Measurements from ENCODE around the gene OR8H2. TPM values are rescaled to one million over a fixed set of nuclear protein-coding genes. Genes with fewer than 3 reads are reported as not detected.
"Not testable (repeated sequence)": the region's sequence is repeated elsewhere in the genome, so short reads cannot be mapped to it uniquely, and the experiment has no call there.

The OR8H2 gene
- total and polyA plus RNA-seq, 2 donors (not counting 3 experiments of a cell fraction or from before 2014, with no cell fraction given): not detected

DNA sequence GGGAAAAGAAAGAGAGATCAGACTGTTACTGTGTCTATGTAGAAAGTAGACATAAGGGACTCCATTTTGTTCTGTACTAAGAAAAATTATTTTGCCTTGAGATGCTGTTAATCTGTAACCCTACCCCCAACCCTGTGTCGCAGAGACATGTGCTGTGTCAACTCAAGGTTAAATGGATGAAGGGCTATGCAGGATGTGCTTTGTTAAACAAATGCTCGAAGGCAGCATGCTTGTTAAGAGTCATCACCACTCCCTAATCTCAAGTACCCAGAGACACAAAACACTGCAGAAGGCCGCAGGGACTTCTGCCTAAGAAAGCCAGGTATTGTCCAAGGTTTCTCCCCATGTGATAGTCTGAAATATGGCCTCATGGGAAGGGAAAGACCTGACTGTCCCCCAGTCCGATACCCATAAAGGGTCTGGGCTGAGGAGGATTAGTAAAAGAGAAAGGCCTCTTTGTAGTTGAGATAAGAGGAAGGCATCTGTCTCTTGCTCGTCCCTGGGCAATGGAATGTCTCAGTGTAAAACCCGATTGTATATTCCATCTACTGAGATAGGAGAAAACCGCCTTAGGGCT lies 45.7 kb upstream of the OR8H2 start:
- H3K4me1 ChIP-seq (ENCODE audit: control insufficient read depth, extremely low read depth, insufficient read depth, low read length); H3K9me1 ChIP-seq (replicated peaks; ENCODE audit: control insufficient read depth, extremely low read depth, insufficient read depth, low read length); POLR2A ChIA-PET; H4K20me1 ChIP-seq (replicated peaks; ENCODE audit: control insufficient read depth, extremely low read depth, insufficient read depth, low read length); H3K9me3 ChIP-seq (replicated peaks; ENCODE audit: control insufficient read depth, insufficient read depth, low read length); intact Hi-C loops (cut with micrococcal nuclease); FAIRE-seq; BruUV-seq (replicated peaks); DNase-seq (ENCODE audit: low read depth, low spot score); CTCF ChIA-PET; H2AFZ ChIP-seq (ENCODE audit: low read depth, low read length); H3K27me3 ChIP-seq (ENCODE audit: control insufficient read depth in 2 of 2, insufficient read depth in 2 of 2, low read length in 2 of 2); dilution Hi-C loops (cut with MboI; ENCODE audit: extremely low pct_ligation_motif_present, low sequenced_read_pairs); H3K4me3 ChIP-seq (replicated peaks in 1 of 3; ENCODE audit: insufficient read depth in 1 of 3, low read depth in 1 of 3, low read length in 3 of 3); H3K79me2 ChIP-seq (ENCODE audit: control insufficient read depth, insufficient read depth, low read length); H3K4me2 ChIP-seq (ENCODE audit: insufficient read depth, low read length); H3K36me3 ChIP-seq (ENCODE audit: control insufficient read depth in 2 of 2, extremely low read depth in 1 of 2, insufficient read depth in 2 of 2, low read length in 2 of 2); H3K9ac ChIP-seq (replicated peaks; ENCODE audit: extremely low read depth, insufficient read depth, low read length); H3K27ac ChIP-seq (ENCODE audit: insufficient read depth, low read depth, low read length): not testable (repeated sequence)

DNA sequence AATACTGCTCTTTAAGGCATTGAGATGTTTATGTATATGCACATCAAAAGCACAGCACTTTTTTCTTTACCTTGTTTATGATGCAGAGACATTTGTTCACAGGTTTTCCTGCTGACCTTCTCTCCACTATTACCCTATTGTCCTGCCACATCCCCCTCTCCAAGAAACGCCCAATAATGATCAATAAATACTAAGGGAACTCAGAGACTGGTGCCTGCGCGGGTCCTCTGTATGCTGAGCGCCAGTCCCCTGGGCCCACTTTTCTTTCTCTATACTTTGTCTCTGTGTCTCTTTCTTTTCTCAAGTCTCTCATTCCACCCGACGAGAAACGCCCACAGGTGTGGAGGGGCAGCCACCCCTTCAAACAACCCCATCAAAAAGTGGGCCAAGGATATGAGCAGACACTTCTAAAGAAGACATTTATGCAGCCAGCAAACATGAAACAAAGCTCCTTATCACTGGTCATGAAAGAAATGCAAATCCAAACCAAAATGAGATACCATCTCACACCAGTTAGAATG lies 45.2 kb upstream of the OR8H2 start:
- H3K9me1 ChIP-seq (replicated peaks; ENCODE audit: control insufficient read depth, extremely low read depth, insufficient read depth, low read length); DNase-seq (ENCODE audit: low read depth, low spot score); FAIRE-seq; H3K36me3 ChIP-seq (ENCODE audit: control insufficient read depth in 2 of 2, extremely low read depth in 1 of 2, insufficient read depth in 2 of 2, low read length in 2 of 2); H2AFZ ChIP-seq (ENCODE audit: low read depth, low read length); dilution Hi-C loops (cut with MboI; ENCODE audit: extremely low pct_ligation_motif_present, low sequenced_read_pairs); BruUV-seq (replicated peaks); H3K4me3 ChIP-seq (replicated peaks in 1 of 3; ENCODE audit: insufficient read depth in 1 of 3, low read depth in 1 of 3, low read length in 3 of 3); H3K4me2 ChIP-seq (ENCODE audit: insufficient read depth, low read length); H3K27ac ChIP-seq (ENCODE audit: insufficient read depth, low read depth, low read length); H3K27me3 ChIP-seq (ENCODE audit: control insufficient read depth in 2 of 2, insufficient read depth in 2 of 2, low read length in 2 of 2); H4K20me1 ChIP-seq (replicated peaks; ENCODE audit: control insufficient read depth, extremely low read depth, insufficient read depth, low read length); CTCF ChIA-PET; POLR2A ChIA-PET; H3K9me3 ChIP-seq (replicated peaks; ENCODE audit: control insufficient read depth, insufficient read depth, low read length); H3K9ac ChIP-seq (replicated peaks; ENCODE audit: extremely low read depth, insufficient read depth, low read length); H3K4me1 ChIP-seq (ENCODE audit: control insufficient read depth, extremely low read depth, insufficient read depth, low read length); intact Hi-C loops (cut with micrococcal nuclease); H3K79me2 ChIP-seq (ENCODE audit: control insufficient read depth, insufficient read depth, low read length): not testable (repeated sequence)

- H3K36me3 ChIP-seq (ENCODE audit: control insufficient read depth in 2 of 2, extremely low read depth in 1 of 2, insufficient read depth in 2 of 2, low read length in 2 of 2): no peaks in the 10 kb centered on the region
- no peak overlapping the region for H3K4me3 ChIP-seq (replicated peaks in 1 of 3; ENCODE audit: insufficient read depth in 1 of 3, low read depth in 1 of 3, low read length in 3 of 3)
- CTCF ChIA-PET: no interaction called here
- no peak for DNase-seq (ENCODE audit: low read depth, low spot score)
- intact Hi-C loops (cut with micrococcal nuclease) (no loop called here), dilution Hi-C loops (cut with MboI; ENCODE audit: extremely low pct_ligation_motif_present, low sequenced_read_pairs) (no loop called here)
- H3K4me2 ChIP-seq (ENCODE audit: insufficient read depth, low read length): no peak overlapping the region
- no peak overlapping the region for H3K27ac ChIP-seq (ENCODE audit: insufficient read depth, low read depth, low read length)
- no peaks in the 10 kb centered on the region for H3K9me1 ChIP-seq (replicated peaks; ENCODE audit: control insufficient read depth, extremely low read depth, insufficient read depth, low read length)
- no peak overlapping the region for H3K9ac ChIP-seq (replicated peaks; ENCODE audit: extremely low read depth, insufficient read depth, low read length)
- H3K9me3 ChIP-seq (replicated peaks; ENCODE audit: control insufficient read depth, insufficient read depth, low read length): no peaks in the 10 kb centered on the region
- H2AFZ ChIP-seq (ENCODE audit: low read depth, low read length): no peak overlapping the region
- no peak for FAIRE-seq
- BruUV-seq (replicated peaks): no TSS peak
- H3K79me2 ChIP-seq (ENCODE audit: control insufficient read depth, insufficient read depth, low read length): no peaks in the 10 kb centered on the region
- no peaks in the 10 kb centered on the region for H3K27me3 ChIP-seq (ENCODE audit: control insufficient read depth in 2 of 2, insufficient read depth in 2 of 2, low read length in 2 of 2)
- POLR2A ChIA-PET: no interaction called here
- no peak for TF ChIP-seq GATA2 (IDR thresholded peaks at IDR 0.05; ENCODE audit: insufficient read depth, insufficient read length, low read depth, low read length)
- no peak for TF ChIP-seq MYC (IDR thresholded peaks at IDR 0.05; ENCODE audit: low read depth, low read length)
- no peak for TF ChIP-seq MAX (IDR thresholded peaks at IDR 0.05; ENCODE audit: insufficient read depth, insufficient read length)
- no peaks in the 10 kb centered on the region for H4K20me1 ChIP-seq (replicated peaks; ENCODE audit: control insufficient read depth, extremely low read depth, insufficient read depth, low read length)
- H3K4me1 ChIP-seq (ENCODE audit: control insufficient read depth, extremely low read depth, insufficient read depth, low read length): no peaks in the 10 kb centered on the region
These were observed 36.5 kb upstream of the OR8H2 start for GRCh38 chr11:56066980-56067379.
